Measurements from ENCODE around the gene SNX19. TPM values are rescaled to one million over a fixed set of nuclear protein-coding genes. Genes with fewer than 3 reads are reported as not detected.
"Not testable (repeated sequence)": the region's sequence is repeated elsewhere in the genome, so short reads cannot be mapped to it uniquely, and the experiment has no call there.

Gene SNX19
- polyA plus RNA-seq, 1 donor from 2014 or later = 25.1 TPM

DNA sequence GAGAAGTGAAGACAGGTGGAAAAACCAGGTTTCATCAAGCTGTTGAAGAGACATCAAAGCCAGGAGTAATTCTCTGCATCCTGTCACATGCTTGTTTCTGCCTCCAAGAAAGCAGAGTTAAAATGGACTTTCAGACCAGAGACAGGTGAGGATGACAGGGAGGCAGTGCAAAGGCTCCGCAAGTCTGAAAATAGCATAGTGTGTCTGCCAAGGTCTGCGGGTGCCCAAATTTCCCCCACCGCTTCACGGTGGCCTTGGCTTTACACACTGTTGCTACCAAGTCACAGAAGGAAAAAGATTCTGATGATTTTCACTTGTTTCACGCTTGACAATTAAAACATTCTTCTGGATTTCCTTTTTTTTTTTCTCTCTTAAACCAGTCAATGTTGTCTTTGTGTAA is 44.2 kb downstream of the SNX19 start:
- no peaks in the 10 kb centered on the region for H3K4me1 Mint-ChIP-seq
- no peak overlapping the region for H3K27ac Mint-ChIP-seq
- peaks cover 5% of the 10 kb centered on the region for H3K36me3 Mint-ChIP-seq
- no peaks in the 10 kb centered on the region for H3K9me3 Mint-ChIP-seq
- no peak overlapping the region for H3K4me3 Mint-ChIP-seq
- no peaks in the 10 kb centered on the region for H3K27me3 Mint-ChIP-seq

- Mint-ChIP-seq H3K36me3 (peaks cover 5% of the 10 kb centered on the region), H3K4me1 (no peaks in the 10 kb centered on the region), H3K27ac (peak overlapping the region in 1 of 3 donors; percentile 31), H3K9me3 (no peaks in the 10 kb centered on the region), H3K4me3 (no peak overlapping the region), H3K27me3 (no peaks in the 10 kb centered on the region)
These were observed 44.7 kb downstream of the SNX19 start for GRCh38 chr11:130871616-130872015.

- Mint-ChIP-seq H3K27me3 (no peaks in the 10 kb centered on the region), H3K9me3 (no peaks in the 10 kb centered on the region), H3K4me1 (peaks cover 0 to 2% (median 0%) of the 10 kb centered on the region in 3 donors), H3K27ac (no peak overlapping the region), H3K36me3 (peaks cover 2% of the 10 kb centered on the region), H3K4me3 (no peak overlapping the region)
These were observed 47.4 kb downstream of the SNX19 start for GRCh38 chr11:130868721-130869390.

DNA sequence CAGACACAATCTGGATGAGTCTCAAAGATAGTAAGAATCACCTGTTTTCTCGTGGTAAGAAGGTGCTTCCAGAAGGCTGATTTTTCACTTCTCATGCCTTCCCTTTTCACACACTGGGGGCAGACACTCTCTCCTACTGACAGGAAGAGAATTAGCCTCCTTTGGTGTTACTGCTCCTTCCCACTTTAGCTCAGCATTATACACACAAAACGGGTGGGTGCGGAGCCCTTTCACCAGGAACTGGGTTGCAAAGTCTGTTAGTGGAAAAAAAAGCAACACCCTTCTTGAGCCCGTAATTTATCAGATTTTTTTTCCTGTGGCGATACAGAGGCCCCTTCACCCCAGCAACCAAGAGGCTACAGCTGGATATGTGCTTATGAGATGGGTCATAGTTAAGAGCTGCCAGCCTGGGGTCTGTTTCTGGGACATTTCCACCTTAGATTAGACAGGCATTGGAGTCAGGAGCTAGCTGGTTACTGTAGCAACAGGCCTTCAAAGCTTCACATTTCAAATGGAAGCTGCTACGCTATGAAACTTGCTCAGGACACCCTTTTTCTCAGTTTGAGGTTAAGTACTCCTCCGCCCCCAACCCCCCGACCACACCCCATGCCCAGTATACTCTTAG is 48.1 kb downstream of the SNX19 start:
- H3K36me3 Mint-ChIP-seq = peaks cover 2% of the 10 kb centered on the region
- H3K4me3 Mint-ChIP-seq = no peak overlapping the region
- no peaks in the 10 kb centered on the region for H3K9me3 Mint-ChIP-seq
- H3K27ac Mint-ChIP-seq = no peak overlapping the region
- no peaks in the 10 kb centered on the region for H3K27me3 Mint-ChIP-seq
- H3K4me1 Mint-ChIP-seq = peaks cover 0 to 2% (median 0%) of the 10 kb centered on the region in 3 donors

GRCh38 chr11:130866831-130867230 is 49.4 kb downstream of the SNX19 start:
- no peak overlapping the region for H3K4me3 Mint-ChIP-seq

GRCh38 chr11:130865774-130866114 is 50.5 kb downstream of the SNX19 start:
- Mint-ChIP-seq H3K27me3 (no peaks in the 10 kb centered on the region), H3K9me3 (no peaks in the 10 kb centered on the region), H3K36me3 (no peaks in the 10 kb centered on the region), H3K27ac (no peak overlapping the region), H3K4me3 (no peak overlapping the region), H3K4me1 (peaks cover 3 to 5% (median 3%) of the 10 kb centered on the region in 3 donors)

More at GRCh38 chr11:130866831-130867230, 49.4 kb downstream of the SNX19 start:
- Mint-ChIP-seq H3K36me3 (peaks cover 2% of the 10 kb centered on the region), H3K27ac (no peak overlapping the region), H3K4me1 (peaks cover 3 to 4% (median 3%) of the 10 kb centered on the region in 3 donors), H3K27me3 (no peaks in the 10 kb centered on the region), H3K9me3 (no peaks in the 10 kb centered on the region)

DNA sequence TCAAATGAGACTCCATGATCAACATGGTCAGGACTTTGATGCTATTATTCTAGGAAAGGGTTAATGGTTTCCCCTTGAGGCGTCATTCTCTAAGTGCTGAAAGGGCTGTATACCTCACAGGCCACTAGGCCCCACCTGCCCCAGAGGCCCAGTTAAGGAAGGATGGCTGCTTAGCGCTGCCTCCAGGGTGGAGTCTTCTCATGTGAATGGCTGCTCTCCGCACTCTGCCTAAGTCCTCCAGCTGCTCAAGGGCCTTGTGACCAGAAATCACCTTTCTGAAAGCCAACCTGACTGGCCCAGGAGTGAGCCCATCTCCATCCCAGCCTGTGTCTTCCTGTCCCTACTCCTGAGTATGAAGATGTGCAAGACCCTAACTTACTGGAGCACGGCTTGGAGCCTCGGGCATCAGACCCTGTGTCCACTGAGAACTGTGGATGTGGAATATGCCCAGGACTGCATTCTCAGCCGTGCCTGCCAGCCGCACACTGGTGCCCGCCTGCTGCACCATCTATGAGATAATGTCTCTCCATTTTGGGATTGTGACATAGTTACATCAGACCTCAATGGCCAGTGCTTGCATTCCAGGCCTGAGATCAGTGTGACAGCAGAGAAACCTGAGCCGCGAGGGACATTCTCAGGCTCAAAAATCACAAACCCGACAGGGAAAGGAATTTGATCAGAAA is 51.0 kb downstream of the SNX19 start:
- no peak overlapping the region for H3K27ac Mint-ChIP-seq
- no peaks in the 10 kb centered on the region for H3K36me3 Mint-ChIP-seq
- H3K9me3 Mint-ChIP-seq = no peaks in the 10 kb centered on the region
- peaks cover 3 to 5% (median 3%) of the 10 kb centered on the region in 3 donors for H3K4me1 Mint-ChIP-seq
- H3K27me3 Mint-ChIP-seq = no peaks in the 10 kb centered on the region
- H3K4me3 Mint-ChIP-seq = no peak overlapping the region

DNA sequence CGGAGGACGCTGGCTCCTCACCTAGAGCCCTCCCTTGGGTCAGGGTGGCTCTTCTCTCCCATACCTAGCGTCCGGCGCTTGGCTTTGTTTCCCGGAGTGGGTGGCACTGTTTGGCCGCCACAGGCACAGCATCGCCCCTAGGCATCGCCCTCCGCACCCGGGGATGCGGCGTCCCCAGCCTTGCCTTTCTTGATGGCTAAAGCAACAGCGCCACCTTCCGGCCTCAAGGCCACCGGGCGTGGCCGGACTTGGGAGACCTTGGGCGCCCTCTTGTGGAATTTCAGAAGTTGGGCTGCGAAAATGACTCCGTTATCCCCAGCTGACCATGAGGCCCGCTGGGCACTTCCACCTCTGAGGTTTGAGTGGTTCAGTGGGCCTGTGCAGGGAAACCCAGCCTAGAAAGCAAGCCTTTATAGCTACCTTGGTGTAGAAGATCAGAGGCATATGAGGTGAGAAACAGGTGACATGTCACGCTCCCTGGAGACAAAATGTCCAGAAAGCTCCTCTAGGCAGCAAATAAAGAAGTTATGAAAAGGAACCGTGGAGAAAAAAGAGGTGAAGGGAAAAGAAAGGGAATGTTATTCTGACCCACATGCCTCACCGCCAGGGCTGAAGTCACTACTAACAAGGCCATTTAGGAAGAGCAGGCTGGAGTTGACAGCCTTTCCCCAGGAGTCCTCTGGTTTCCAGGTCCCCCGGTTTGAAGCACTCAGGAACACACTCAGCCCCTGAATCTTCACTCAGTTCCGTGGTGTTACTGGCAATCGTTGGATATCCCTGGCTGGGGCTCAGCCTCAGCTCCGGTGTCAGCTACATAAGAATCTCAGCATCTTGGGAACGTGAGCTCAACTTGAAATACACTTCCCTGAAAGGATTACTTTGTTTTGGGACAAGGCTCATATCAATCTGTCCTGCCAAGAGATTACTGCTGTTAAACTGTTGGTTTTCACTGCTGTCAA is 54.1 kb downstream of the SNX19 start:
- Mint-ChIP-seq H3K9me3 (peaks cover 0 to 1% (median 0%) of the 10 kb centered on the region in 3 donors), H3K27me3 (no peaks in the 10 kb centered on the region), H3K4me1 (peaks cover 3 to 5% (median 3%) of the 10 kb centered on the region in 3 donors), H3K4me3 (no peak overlapping the region), H3K27ac (peak overlapping the region in 1 of 3 donors; percentile 53), H3K36me3 (no peaks in the 10 kb centered on the region)

GRCh38 chr11:130861283-130861682 is 55.0 kb downstream of the SNX19 start:
- Mint-ChIP-seq H3K4me3 (no peak overlapping the region), H3K4me1 (peaks cover 3 to 5% (median 3%) of the 10 kb centered on the region in 3 donors), H3K27me3 (no peaks in the 10 kb centered on the region), H3K27ac (no peak overlapping the region), H3K36me3 (peaks cover 1% of the 10 kb centered on the region), H3K9me3 (peaks cover 0 to 1% (median 0%) of the 10 kb centered on the region in 3 donors)

GRCh38 chr11:130859886-130860285 is 56.4 kb downstream of the SNX19 start:
- no peak overlapping the region for H3K4me3 Mint-ChIP-seq
- peaks cover 0 to 1% (median 1%) of the 10 kb centered on the region in 3 donors for H3K9me3 Mint-ChIP-seq
- peaks cover 4 to 5% (median 5%) of the 10 kb centered on the region in 3 donors for H3K4me1 Mint-ChIP-seq
- no peak overlapping the region for H3K27ac Mint-ChIP-seq
- no peaks in the 10 kb centered on the region for H3K27me3 Mint-ChIP-seq
- peaks cover 1% of the 10 kb centered on the region for H3K36me3 Mint-ChIP-seq

DNA sequence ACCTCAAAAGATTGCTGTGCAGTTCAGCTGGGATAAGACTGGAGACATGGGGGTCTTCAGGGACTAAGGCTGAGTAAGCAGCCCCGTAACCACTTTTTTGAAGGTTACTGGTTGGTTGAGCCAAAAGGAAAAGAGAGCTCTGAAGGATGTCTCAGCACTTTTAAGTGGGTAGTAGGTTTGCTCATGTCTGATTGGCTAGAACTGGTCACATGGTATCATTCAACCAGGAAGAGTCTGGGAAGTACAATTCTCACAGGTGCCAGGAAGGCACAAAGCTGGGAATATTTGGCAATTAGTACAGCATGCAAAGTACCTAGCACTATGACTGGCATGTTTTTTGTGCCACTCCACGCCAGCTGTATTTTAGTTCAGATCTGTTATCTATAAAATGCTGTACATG is 58.1 kb downstream of the SNX19 start:
- peaks cover 0 to 1% (median 1%) of the 10 kb centered on the region in 3 donors for H3K9me3 Mint-ChIP-seq
- peaks cover 10 to 19% (median 14%) of the 10 kb centered on the region in 3 donors for H3K4me1 Mint-ChIP-seq

GRCh38 chr11:130855707-130856106 is 60.6 kb downstream of the SNX19 start:
- Mint-ChIP-seq H3K4me1 (peaks cover 9 to 14% (median 12%) of the 10 kb centered on the region in 3 donors), H3K27ac (peak overlapping the region in 1 of 3 donors; percentile 48)
- not testable (repeated sequence) for H3K4me3 Mint-ChIP-seq, H3K27me3 Mint-ChIP-seq, H3K36me3 Mint-ChIP-seq, H3K9me3 Mint-ChIP-seq

More for the DNA sequence above, 58.1 kb downstream of the SNX19 start:
- no peak overlapping the region for H3K4me3 Mint-ChIP-seq
- H3K36me3 Mint-ChIP-seq = peaks cover 1% of the 10 kb centered on the region
- H3K27me3 Mint-ChIP-seq = no peaks in the 10 kb centered on the region
- no peak overlapping the region for H3K27ac Mint-ChIP-seq

DNA sequence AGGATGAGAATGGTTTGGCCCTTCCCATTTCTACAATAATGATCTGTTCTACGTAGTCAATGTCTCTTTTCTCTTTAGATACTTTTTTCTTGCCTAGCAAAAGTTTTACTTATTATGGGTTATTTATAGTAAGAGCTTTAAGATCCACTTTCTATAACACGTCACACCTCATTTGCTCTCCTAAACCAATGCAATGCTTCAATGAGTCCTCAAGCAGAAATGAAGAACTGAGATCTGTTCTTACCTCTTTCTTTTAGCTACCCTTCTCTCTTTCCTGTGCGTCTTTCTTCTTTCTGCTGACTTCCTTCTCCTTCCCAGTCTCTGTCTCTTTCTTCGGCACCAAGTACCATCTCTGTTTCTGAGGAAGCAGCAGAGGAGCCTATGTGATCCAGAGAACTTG is 61.8 kb downstream of the SNX19 start:
- Mint-ChIP-seq H3K4me1 (peaks cover 9 to 14% (median 12%) of the 10 kb centered on the region in 3 donors), H3K27ac (peak overlapping the region in 2 of 3 donors; percentile 9 to 48), H3K4me3 (peak overlapping the region in 2 of 4 donors; percentile 55 to 79), H3K36me3 (peaks cover 1% of the 10 kb centered on the region), H3K9me3 (peaks cover 0 to 1% (median 1%) of the 10 kb centered on the region in 3 donors), H3K27me3 (peaks cover 5% of the 10 kb centered on the region)

GRCh38 chr11:130852589-130852988 is 63.7 kb downstream of the SNX19 start:
- Mint-ChIP-seq H3K9me3 (peaks cover 0 to 1% (median 1%) of the 10 kb centered on the region in 3 donors), H3K27ac (no peak overlapping the region), H3K36me3 (peaks cover 1% of the 10 kb centered on the region), H3K27me3 (peaks cover 5% of the 10 kb centered on the region), H3K4me3 (no peak overlapping the region), H3K4me1 (peaks cover 9 to 14% (median 12%) of the 10 kb centered on the region in 3 donors)
